A549 treated with Hydrocortisone at 1 μM for 4 hours (cell line): Measurements from ENCODE around the gene FOXP4. TPM values are rescaled to one million over a fixed set of nuclear protein-coding genes. Genes with fewer than 3 reads are reported as not detected.

Source experiments
- total RNA-seq: library from RNA; stranded (reverse); fragments of 200-300 nt; extraction: Qiagen RNA extraction; gene quantifications from 5 replicates; pipeline ENCODE4 v1.2.3, GENCODE V29; 2022

The FOXP4 gene
- total RNA-seq: 20.2 to 26.3 TPM (median 23.8 TPM) in 5 replicates

GRCh38 chr6:41545703-41546474, at the start of gene FOXP4:
Gene FOXP4 (plus strand): TSS chr6:41546381. CDS start chr6:41565761, 19,380 bp downstream.

GRCh38 chr6:41638002-41638934, 92.1 kb downstream of the FOXP4 start, which contains the start of gene MDFI:
Gene MDFI (plus strand): TSS chr6:41638468. CDS start chr6:41638750, 282 bp downstream.

Other genes with a start within 250 kb of the FOXP4 start
- not detected in 5 replicates for gene NCR2, start 210.8 kb upstream of the FOXP4 start, total RNA-seq
- 0.56 to 0.85 TPM (median 0.67 TPM) in 5 replicates for gene MDFI, start 92.1 kb downstream of the FOXP4 start, total RNA-seq
- 8.0 to 9.8 TPM (median 8.4 TPM) in 5 replicates for gene TFEB, start 189.2 kb downstream of the FOXP4 start, total RNA-seq
- gene PGC, start 201.0 kb downstream of the FOXP4 start, total RNA-seq: 0.08 to 0.14 TPM (median 0.12 TPM) in 3 of 5 replicates, not detected in the others
- gene FRS3, start 233.5 kb downstream of the FOXP4 start, total RNA-seq: 2.0 to 2.8 TPM (median 2.2 TPM) in 5 replicates
- gene PRICKLE4, start 234.4 kb downstream of the FOXP4 start, total RNA-seq: 0.70 to 1.2 TPM (median 0.92 TPM) in 5 replicates
- gene TOMM6, start 241.3 kb downstream of the FOXP4 start, total RNA-seq: 281 to 324 TPM (median 298 TPM) in 5 replicates